ENCODE results near the gene KSR1. TPM values are rescaled to one million over a fixed set of nuclear protein-coding genes. Genes with fewer than 3 reads are reported as not detected.

The KSR1 gene
- total RNA-seq, 4 donors from 2014 or later = 10.0 to 15.2 (median 13.9) TPM

DNA sequence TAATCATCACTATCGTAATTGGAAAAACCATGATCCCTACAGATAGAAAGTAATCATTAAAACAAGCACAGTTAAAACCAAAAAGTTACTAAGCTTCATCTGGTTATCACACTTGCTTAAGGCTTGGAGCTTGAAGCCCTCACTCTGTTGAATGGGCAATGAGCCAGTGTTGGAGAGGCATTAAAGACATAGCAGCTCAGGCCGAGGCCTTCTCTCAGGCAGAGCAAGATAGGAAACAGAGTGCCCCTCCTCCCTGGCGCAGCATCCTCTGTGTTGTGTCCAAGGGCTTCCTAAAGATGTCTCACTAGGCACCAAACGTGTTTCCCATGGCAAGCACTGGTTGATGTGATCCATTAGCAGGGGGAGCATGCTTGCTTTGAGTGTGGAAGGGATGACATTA lies 139.8 kb downstream of the KSR1 start:
- no peak for TF ChIP-seq EP300 (IDR thresholded peaks at IDR 0.05)
- TF ChIP-seq, protein P1, sequence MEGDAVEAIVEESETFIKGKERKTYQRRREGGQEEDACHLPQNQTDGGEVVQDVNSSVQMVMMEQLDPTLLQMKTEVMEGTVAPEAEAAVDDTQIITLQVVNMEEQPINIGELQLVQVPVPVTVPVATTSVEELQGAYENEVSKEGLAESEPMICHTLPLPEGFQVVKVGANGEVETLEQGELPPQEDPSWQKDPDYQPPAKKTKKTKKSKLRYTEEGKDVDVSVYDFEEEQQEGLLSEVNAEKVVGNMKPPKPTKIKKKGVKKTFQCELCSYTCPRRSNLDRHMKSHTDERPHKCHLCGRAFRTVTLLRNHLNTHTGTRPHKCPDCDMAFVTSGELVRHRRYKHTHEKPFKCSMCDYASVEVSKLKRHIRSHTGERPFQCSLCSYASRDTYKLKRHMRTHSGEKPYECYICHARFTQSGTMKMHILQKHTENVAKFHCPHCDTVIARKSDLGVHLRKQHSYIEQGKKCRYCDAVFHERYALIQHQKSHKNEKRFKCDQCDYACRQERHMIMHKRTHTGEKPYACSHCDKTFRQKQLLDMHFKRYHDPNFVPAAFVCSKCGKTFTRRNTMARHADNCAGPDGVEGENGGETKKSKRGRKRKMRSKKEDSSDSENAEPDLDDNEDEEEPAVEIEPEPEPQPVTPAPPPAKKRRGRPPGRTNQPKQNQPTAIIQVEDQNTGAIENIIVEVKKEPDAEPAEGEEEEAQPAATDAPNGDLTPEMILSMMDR (IDR thresholded peaks at IDR 0.05) = no peak
- TF ChIP-seq POLR2A (IDR thresholded peaks at IDR 0.05) = no peak
- TF ChIP-seq POLR2AphosphoS5 (IDR thresholded peaks at IDR 0.05) = no peak
- no peak for ATAC-seq
- WGBS, 2 donors (ENCODE audit: low coverage in 1 of 2) = 44 to 69% methylated on average over 2 to 3 of the region's 4 CpGs
- H3K9me3 ChIP-seq = no peaks in the 10 kb centered on the region
- H3K4me1 ChIP-seq = no peaks in the 10 kb centered on the region
- H3K27ac ChIP-seq = no peak overlapping the region
- no peak overlapping the region for H3K4me3 ChIP-seq
- H3K27me3 ChIP-seq = no peaks in the 10 kb centered on the region
- H3K36me3 ChIP-seq = peaks cover 0 to 78% of the 10 kb centered on the region in 2 donors

DNA sequence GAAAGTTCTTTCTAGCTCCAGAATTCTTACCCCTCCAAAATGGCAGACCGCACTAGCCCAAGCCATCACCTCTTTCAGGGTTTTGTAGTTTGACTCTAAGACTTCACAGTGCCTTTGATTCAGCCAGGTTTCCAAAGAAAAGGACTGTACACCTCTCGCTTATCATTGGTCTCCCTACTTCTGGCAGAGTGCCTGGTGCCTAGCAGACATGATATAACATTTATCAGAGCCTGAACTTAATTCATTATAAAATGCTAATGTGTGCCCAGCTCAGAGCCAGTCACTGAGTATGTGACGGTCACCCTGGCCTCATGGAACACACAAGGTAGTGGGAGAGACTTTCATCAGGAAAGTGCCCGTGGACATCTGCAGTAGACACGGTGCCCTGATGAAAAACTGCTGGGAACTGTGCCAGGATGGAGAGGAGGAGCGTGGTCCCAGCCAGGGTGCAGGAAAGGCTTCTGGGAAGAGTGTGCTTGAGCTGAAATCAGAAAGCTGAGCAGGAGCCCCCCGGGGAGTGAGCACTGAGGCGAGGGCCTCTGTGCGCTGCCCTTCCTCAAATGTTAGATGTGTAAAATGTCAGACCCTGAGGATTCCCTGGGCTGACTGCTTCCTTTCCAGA lies 140.4 kb downstream of the KSR1 start:
- Histone ChIP-seq H3K27ac (no peak overlapping the region), H3K27me3 (no peaks in the 10 kb centered on the region), H3K9me3 (no peaks in the 10 kb centered on the region), H3K4me3 (no peak overlapping the region), H3K36me3 (peaks cover 0 to 76% of the 10 kb centered on the region in 2 donors), H3K4me1 (peaks cover 0 to 5% (median 3%) of the 10 kb centered on the region in 3 donors)
- ATAC-seq = no peak
- 63 to 75% methylated on average over 3 to 9 of the region's 9 CpGs for WGBS, 2 donors (ENCODE audit: low coverage in 1 of 2)
- no peak for TF ChIP-seq POLR2A (IDR thresholded peaks at IDR 0.05)
- TF ChIP-seq, protein P1 (IDR thresholded peaks at IDR 0.05) = no peak
- TF ChIP-seq EP300 (IDR thresholded peaks at IDR 0.05) = no peak
- no peak for TF ChIP-seq POLR2AphosphoS5 (IDR thresholded peaks at IDR 0.05)

DNA sequence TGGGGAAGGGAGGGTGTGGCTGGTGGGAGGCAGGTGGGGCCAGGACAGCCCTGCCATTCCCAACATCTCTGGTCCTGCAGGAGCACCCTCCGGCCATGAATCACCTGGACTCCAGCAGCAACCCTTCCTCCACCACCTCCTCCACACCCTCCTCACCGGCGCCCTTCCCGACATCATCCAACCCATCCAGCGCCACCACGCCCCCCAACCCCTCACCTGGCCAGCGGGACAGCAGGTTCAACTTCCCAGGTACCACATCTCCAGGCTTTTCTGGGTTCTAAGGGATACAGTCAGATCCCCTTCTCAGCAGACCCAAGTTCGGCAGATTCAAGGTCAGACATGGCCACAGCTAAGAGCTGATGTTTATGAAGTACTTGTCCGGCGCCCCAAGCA lies 140.9 kb downstream of the KSR1 start:
- no peak overlapping the region for H3K4me3 ChIP-seq
- TF ChIP-seq POLR2AphosphoS5 (IDR thresholded peaks at IDR 0.05) (no peak), EP300 (IDR thresholded peaks at IDR 0.05) (no peak), POLR2A (IDR thresholded peaks at IDR 0.05) (no peak)
- TF ChIP-seq, protein P1 (IDR thresholded peaks at IDR 0.05) = no peak
- H3K9me3 ChIP-seq = no peaks in the 10 kb centered on the region
- ATAC-seq = no peak
- no peak overlapping the region for H3K27ac ChIP-seq
- H3K36me3 ChIP-seq = peaks cover 0 to 71% of the 10 kb centered on the region in 2 donors
- WGBS, 2 donors (ENCODE audit: low coverage in 1 of 2) = 86% methylated on average over 9 of the region's 10 CpGs; no CpG with 5 or more reads in 1 of the 2 donors
- H3K4me1 ChIP-seq = peaks cover 0 to 9% (median 3%) of the 10 kb centered on the region in 3 donors
- no peaks in the 10 kb centered on the region for H3K27me3 ChIP-seq

DNA sequence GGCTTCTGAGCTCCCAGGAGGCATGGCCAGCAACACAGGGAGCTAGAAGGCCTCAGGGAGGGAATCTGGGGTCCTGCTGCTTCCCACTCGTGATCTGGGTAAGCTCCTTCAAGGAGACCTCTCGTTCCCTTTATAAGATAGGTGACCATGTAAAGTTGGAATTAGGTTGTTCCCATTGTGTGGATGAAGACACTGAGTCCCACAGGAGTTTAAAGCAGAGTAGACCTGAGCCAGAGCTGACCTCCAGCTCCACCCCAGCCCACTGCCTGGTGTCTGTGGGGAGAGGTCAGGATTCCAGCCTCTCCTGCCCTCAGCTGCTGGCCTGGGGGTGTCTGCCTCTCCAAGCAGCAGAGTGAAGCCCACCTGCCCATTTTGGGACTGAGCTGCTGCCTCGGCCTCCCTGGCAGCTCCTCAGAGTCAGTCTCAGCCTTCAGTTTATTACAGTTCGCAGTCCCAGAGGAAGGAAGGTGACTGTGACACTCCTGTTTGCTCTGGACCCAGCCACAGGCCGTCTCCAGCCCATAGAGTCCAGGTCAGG lies 141.6 kb downstream of the KSR1 start:
- WGBS, 2 donors (ENCODE audit: low coverage in 1 of 2) = 50 to 83% methylated on average over 1 of the region's 5 CpGs
- TF ChIP-seq EP300 (IDR thresholded peaks at IDR 0.05) (no peak), POLR2AphosphoS5 (IDR thresholded peaks at IDR 0.05) (no peak), POLR2A (IDR thresholded peaks at IDR 0.05) (no peak)
- TF ChIP-seq, protein P1 (IDR thresholded peaks at IDR 0.05) = no peak
- Histone ChIP-seq H3K27me3 (no peaks in the 10 kb centered on the region), H3K4me1 (peaks cover 0 to 11% (median 3%) of the 10 kb centered on the region in 3 donors), H3K36me3 (peaks cover 0 to 64% of the 10 kb centered on the region in 2 donors), H3K9me3 (no peaks in the 10 kb centered on the region), H3K4me3 (no peak overlapping the region), H3K27ac (no peak overlapping the region)
- ATAC-seq = no peak
